HuH-7.5 (cell line): ENCODE data around the gene CDC73.
"Not testable (repeated sequence)": the region's sequence is repeated elsewhere in the genome, so short reads cannot be mapped to it uniquely, and the experiment has no call there.

Experiments used
- DNase-seq: peaks from one replicate; pipeline ENCODE4 v3.0.0; 2011; ENCODE audit warnings: low spot score

CDC73 gene

DNA sequence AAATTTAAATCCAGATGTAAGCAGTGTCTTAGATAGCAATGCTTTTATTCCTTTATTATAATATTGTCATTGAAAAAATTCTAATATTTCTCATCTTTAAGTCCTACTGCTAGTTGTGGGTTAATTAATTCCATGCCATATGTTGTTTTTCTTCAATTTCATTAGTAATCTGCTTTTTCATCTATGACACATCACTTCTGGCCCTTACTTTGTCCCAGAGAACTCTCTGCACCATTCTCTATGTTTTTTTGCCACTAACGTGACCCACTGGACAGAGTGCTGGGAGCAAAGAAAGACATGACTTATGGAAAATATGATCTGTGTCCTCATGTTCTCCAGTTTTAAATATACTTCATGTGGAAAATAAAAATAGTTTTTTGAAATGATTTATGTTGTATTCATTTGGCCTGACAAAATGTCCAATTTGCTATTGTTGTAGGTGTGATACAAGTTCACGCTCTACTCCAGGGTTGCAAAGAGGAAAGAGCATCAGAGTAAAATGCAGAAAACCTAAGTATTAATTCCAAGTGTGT is 166.8 kb downstream of the CDC73 start:
- not testable (repeated sequence) for DNase-seq

DNA sequence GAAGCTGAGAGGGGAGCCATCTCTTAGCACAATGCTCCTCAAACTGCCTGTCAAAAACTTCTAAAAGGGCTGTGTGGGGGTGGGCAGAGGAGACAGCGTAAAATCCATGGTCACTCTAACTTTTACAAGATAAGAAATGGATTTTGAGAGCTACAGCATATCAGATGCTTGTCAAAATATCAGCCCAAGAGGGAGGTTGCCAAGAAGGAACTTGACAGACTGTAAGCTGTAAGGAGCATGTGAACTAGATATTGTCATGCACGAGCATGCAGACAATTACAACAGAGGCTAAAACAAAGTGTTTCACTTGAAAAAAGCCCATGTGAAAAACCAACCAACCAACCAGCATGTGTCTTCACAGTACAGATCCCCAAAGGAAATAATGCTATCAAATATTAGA is 171.9 kb downstream of the CDC73 start:
- no peak for DNase-seq

DNA sequence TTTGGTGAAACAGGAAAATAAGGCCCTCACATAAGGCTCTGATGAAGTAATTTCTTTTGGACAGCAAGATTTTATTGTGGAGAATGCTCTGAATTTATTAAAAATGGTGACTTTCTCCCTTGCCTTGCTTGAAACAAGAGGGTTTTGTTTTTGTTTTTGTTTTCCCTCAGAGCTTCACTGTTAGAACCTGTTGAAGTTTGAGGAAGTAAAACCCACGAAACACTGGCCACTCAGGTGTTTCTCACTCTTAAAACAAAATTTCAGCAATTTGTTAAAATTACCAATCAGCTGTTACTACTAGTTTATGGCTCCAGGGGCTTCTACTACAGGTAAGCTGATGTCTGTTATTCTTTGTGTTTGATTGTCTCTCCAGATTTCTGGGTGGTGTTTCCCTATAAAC is 177.2 kb downstream of the CDC73 start:
- no peak for DNase-seq

DNA sequence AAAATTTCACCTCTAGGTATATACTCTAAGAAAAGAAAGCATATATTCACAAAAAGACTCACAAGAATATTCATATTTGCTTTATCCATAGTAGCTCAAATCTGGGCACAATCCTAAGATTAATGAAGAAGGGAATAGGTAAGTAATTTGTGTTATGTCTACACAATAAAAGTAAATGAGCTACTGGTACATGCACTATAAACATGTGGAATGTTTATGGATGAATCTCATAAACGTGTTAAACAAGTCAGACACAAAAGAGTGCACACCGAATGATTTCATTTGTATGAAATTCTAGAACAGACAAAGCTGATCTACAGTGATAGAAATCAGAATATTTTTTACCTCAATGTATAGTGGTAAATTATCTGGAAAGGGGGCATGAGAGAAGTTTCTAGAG is 179.9 kb downstream of the CDC73 start:
- no peak for DNase-seq

DNA sequence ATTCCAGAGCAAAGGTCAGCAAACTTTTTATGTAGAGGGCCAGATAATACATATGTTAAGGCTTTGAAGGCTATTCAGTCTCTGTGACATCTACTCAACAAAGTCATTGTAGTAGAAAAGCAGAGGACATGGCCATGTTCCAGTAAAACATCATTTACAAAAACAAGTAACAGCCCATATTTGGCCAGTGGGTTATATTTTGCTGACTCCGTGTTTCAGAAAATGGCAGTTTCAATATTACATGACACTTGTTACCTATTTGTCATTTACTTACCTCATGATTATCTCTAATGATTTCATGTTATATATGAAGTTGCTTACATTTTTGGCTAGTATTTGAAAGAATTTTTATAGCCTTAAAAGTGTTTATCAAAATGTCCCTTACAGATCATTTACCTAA is 182.0 kb downstream of the CDC73 start:
- DNase-seq = no peak
